Muscle layer of duodenum (tissue), 2 donors: Measurements from ENCODE around the gene NEU2.
A peak's percentile ranks its signal among the peaks of the same experiment; 100 is the strongest.

Experiments
- H3K27ac ChIP-seq: one replicate; pipeline ENCODE4 v1.7.0; 2013; ENCODE audit warnings: mild to moderate bottlenecking, low read length
- H3K27me3 ChIP-seq: one replicate; pipeline ENCODE4 v1.7.0; 2013; ENCODE audit warnings: low read depth, mild to moderate bottlenecking, control low read depth, low read length
- H3K36me3 ChIP-seq, 2 donors: one replicate each; pipeline ENCODE4 v1.7.0; 2013; ENCODE audit warnings: low read length in 2 of 2, control low read depth in 1 of 2, mild to moderate bottlenecking in 1 of 2; ENCODE audit not compliant: insufficient read depth in 2 of 2, control insufficient read depth in 1 of 2
- H3K4me1 ChIP-seq, 2 donors: one replicate each; pipeline ENCODE4 v1.7.0; 2013; ENCODE audit warnings: low read length in 2 of 2, mild to moderate bottlenecking in 2 of 2, control low read depth in 1 of 2, moderate library complexity in 1 of 2; ENCODE audit not compliant: insufficient read depth in 2 of 2, control insufficient read depth in 1 of 2
- H3K4me3 ChIP-seq, 2 donors: one replicate each; pipeline ENCODE4 v1.7.0; 2013; ENCODE audit warnings: low read length in 2 of 2, low read depth in 1 of 2, mild to moderate bottlenecking in 1 of 2
- H3K9me3 ChIP-seq, 2 donors: one replicate each; pipeline ENCODE4 v1.7.0; 2013; ENCODE audit warnings: low read length in 2 of 2, control low read depth in 1 of 2, mild to moderate bottlenecking in 1 of 2; ENCODE audit not compliant: control insufficient read depth in 1 of 2
- donor health status: healthy.

NEU2 gene

GRCh38 chr2:233075141-233075965, 42.9 kb downstream of the NEU2 start:
- Histone ChIP-seq H3K27ac (no peak overlapping the region), H3K4me1 (no peaks in the 10 kb centered on the region)

GRCh38 chr2:233075966-233076339, 43.5 kb downstream of the NEU2 start:
- H3K27ac ChIP-seq, result no peak overlapping the region
- H3K36me3 ChIP-seq, result no peaks in the 10 kb centered on the region
- no peaks in the 10 kb centered on the region for H3K4me1 ChIP-seq
- H3K27me3 ChIP-seq, result no peaks in the 10 kb centered on the region
- peaks cover 0 to 5% of the 10 kb centered on the region in 2 donors for H3K9me3 ChIP-seq
- H3K4me3 ChIP-seq, result no peak overlapping the region

More at GRCh38 chr2:233075141-233075965, 42.9 kb downstream of the NEU2 start:
- Histone ChIP-seq H3K36me3 (no peaks in the 10 kb centered on the region), H3K9me3 (peaks cover 0 to 5% of the 10 kb centered on the region in 2 donors), H3K4me3 (no peak overlapping the region), H3K27me3 (no peaks in the 10 kb centered on the region)

GRCh38 chr2:233076749-233077148, 44.3 kb downstream of the NEU2 start:
- Histone ChIP-seq H3K4me3 (no peak overlapping the region), H3K36me3 (no peaks in the 10 kb centered on the region), H3K27me3 (no peaks in the 10 kb centered on the region), H3K4me1 (peaks cover 0 to under 1% of the 10 kb centered on the region in 2 donors), H3K9me3 (peaks cover 0 to 5% of the 10 kb centered on the region in 2 donors), H3K27ac (no peak overlapping the region)

- H3K9me3 ChIP-seq, result no peaks in the 10 kb centered on the region
- no peak overlapping the region for H3K4me3 ChIP-seq
- no peaks in the 10 kb centered on the region for H3K36me3 ChIP-seq
- peaks cover 5 to 7% of the 10 kb centered on the region in 2 donors for H3K4me1 ChIP-seq
- no peak overlapping the region for H3K27ac ChIP-seq
- no peaks in the 10 kb centered on the region for H3K27me3 ChIP-seq
Measured at GRCh38 chr2:233079473-233079877, 47.0 kb downstream of the NEU2 start.

- Histone ChIP-seq H3K9me3 (no peaks in the 10 kb centered on the region), H3K4me1 (peaks cover 5 to 7% of the 10 kb centered on the region in 2 donors), H3K27ac (no peak overlapping the region), H3K27me3 (no peaks in the 10 kb centered on the region), H3K4me3 (no peak overlapping the region), H3K36me3 (no peaks in the 10 kb centered on the region)
Measured at GRCh38 chr2:233079953-233080835, 47.7 kb downstream of the NEU2 start.

- H3K27me3 ChIP-seq, result no peaks in the 10 kb centered on the region
- peaks cover 5 to 7% of the 10 kb centered on the region in 2 donors for H3K4me1 ChIP-seq
- no peaks in the 10 kb centered on the region for H3K36me3 ChIP-seq
- no peak overlapping the region for H3K27ac ChIP-seq
- H3K4me3 ChIP-seq, result no peak overlapping the region
- H3K9me3 ChIP-seq, result no peaks in the 10 kb centered on the region
Measured at GRCh38 chr2:233080836-233081229, 48.4 kb downstream of the NEU2 start.

- Histone ChIP-seq H3K4me3 (no peak overlapping the region), H3K9me3 (no peaks in the 10 kb centered on the region), H3K4me1 (peaks cover 5 to 7% of the 10 kb centered on the region in 2 donors), H3K27me3 (no peaks in the 10 kb centered on the region), H3K36me3 (no peaks in the 10 kb centered on the region), H3K27ac (no peak overlapping the region)
Measured at GRCh38 chr2:233081232-233081730, 48.8 kb downstream of the NEU2 start.

- H3K36me3 ChIP-seq, result no peaks in the 10 kb centered on the region
- no peak overlapping the region for H3K4me3 ChIP-seq
- no peak overlapping the region for H3K27ac ChIP-seq
- peaks cover 5 to 7% of the 10 kb centered on the region in 2 donors for H3K4me1 ChIP-seq
- H3K9me3 ChIP-seq, result no peaks in the 10 kb centered on the region
- H3K27me3 ChIP-seq, result no peaks in the 10 kb centered on the region
Measured at GRCh38 chr2:233081731-233082221, 49.3 kb downstream of the NEU2 start.

GRCh38 chr2:233082222-233082930, 49.9 kb downstream of the NEU2 start:
- H3K4me1 ChIP-seq, result peaks cover 5 to 7% of the 10 kb centered on the region in 2 donors
- no peaks in the 10 kb centered on the region for H3K27me3 ChIP-seq
- H3K4me3 ChIP-seq, result no peak overlapping the region
- no peaks in the 10 kb centered on the region for H3K36me3 ChIP-seq
- H3K27ac ChIP-seq, result peak overlapping the region; percentile 12
- no peaks in the 10 kb centered on the region for H3K9me3 ChIP-seq

GRCh38 chr2:233082931-233083755, 50.7 kb downstream of the NEU2 start:
- Histone ChIP-seq H3K27me3 (no peaks in the 10 kb centered on the region), H3K4me1 (peaks cover 5 to 7% of the 10 kb centered on the region in 2 donors), H3K4me3 (no peak overlapping the region), H3K27ac (peak overlapping the region; percentile 12), H3K36me3 (no peaks in the 10 kb centered on the region), H3K9me3 (no peaks in the 10 kb centered on the region)
